Rectal smooth muscle tissue (tissue), 1 donor: ENCODE results near the gene PSTPIP1.

Experiments
- H3K27ac ChIP-seq: one replicate; pipeline ENCODE4 v1.7.0; 2013; ENCODE audit warnings: low read depth, low read length, inconsistent platforms
- H3K27me3 ChIP-seq: one replicate; pipeline ENCODE4 v1.7.0; 2013; ENCODE audit warnings: low read length; ENCODE audit not compliant: control insufficient read depth, insufficient read depth
- H3K36me3 ChIP-seq: one replicate; pipeline ENCODE4 v1.7.0; 2013; ENCODE audit warnings: low read length; ENCODE audit not compliant: control insufficient read depth, insufficient read depth
- H3K4me1 ChIP-seq: one replicate; pipeline ENCODE4 v1.7.0; 2013; ENCODE audit warnings: low read length; ENCODE audit not compliant: control insufficient read depth, insufficient read depth
- H3K4me3 ChIP-seq: one replicate; pipeline ENCODE4 v1.7.0; 2013; ENCODE audit warnings: low read length
- H3K9ac ChIP-seq: one replicate; pipeline ENCODE4 v1.7.0; 2013; ENCODE audit warnings: low read length

The PSTPIP1 gene

GRCh38 chr15:76968306-76968705 is 26.6 kb upstream of the PSTPIP1 start:
- no peak overlapping the region for H3K27ac ChIP-seq
- no peaks in the 10 kb centered on the region for H3K27me3 ChIP-seq
- H3K36me3 ChIP-seq = no peaks in the 10 kb centered on the region
- no peak overlapping the region for H3K9ac ChIP-seq
- peaks cover 3% of the 10 kb centered on the region for H3K4me1 ChIP-seq
- H3K4me3 ChIP-seq = no peak overlapping the region

DNA sequence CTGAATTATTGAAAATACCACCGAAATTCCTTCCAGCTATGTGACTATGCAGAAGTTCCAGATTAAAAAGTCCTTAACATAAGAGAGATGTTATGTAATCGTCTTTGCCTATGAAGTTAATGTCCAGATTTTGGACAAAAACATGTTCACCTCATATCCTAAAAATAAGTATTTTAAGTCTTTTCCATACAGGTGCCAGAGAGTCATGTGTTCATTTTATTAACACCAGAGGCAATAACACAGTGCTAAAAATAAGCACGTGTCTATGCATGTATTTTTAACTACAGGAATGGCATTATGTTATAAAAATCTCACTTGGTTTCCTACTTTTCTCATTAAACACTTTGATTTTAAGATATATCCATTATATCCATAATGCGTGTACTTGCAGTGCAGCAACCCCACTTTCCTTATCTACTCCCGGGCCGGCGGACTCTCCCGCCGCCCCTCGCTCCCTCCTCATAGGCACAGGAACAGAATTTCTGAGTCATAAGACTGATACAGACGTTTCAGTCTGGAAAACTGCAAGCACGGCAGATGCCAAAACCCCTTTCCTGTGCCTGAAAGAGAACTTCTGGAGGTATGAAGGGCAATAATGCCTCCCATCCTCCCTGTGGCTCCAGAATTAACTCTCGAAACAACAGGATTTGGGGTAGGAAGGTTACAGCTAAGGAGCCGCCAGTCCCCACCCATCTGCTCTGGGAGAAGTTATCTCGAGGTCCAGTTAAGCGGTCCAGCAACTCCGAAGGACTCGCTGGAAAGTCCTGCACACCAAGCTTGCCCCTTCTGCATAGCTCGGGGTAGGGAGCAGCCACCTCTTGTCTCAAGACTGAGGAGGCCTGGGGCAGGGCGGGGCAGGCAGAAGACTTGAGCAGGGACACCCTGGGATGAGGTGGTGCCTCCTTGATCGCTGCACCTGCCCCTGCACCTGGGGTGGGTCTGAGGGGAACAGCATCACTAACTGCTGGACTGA is 22.3 kb upstream of the PSTPIP1 start:
- no peak overlapping the region for H3K4me3 ChIP-seq
- H3K9ac ChIP-seq = no peak overlapping the region
- H3K27ac ChIP-seq = peak overlapping the region; percentile 33
- no peaks in the 10 kb centered on the region for H3K27me3 ChIP-seq
- H3K4me1 ChIP-seq = no peaks in the 10 kb centered on the region
- H3K36me3 ChIP-seq = no peaks in the 10 kb centered on the region

- no peak overlapping the region for H3K4me3 ChIP-seq
- H3K36me3 ChIP-seq = no peaks in the 10 kb centered on the region
- H3K4me1 ChIP-seq = no peaks in the 10 kb centered on the region
- H3K9ac ChIP-seq = no peak overlapping the region
- H3K27me3 ChIP-seq = no peaks in the 10 kb centered on the region
- H3K27ac ChIP-seq = no peak overlapping the region
These were observed 21.6 kb upstream of the PSTPIP1 start for GRCh38 chr15:76973362-76973743.

GRCh38 chr15:76973906-76974305 is 21.0 kb upstream of the PSTPIP1 start:
- H3K4me3 ChIP-seq = no peak overlapping the region
- no peak overlapping the region for H3K27ac ChIP-seq
- H3K36me3 ChIP-seq = no peaks in the 10 kb centered on the region
- H3K27me3 ChIP-seq = no peaks in the 10 kb centered on the region
- no peak overlapping the region for H3K9ac ChIP-seq
- H3K4me1 ChIP-seq = no peaks in the 10 kb centered on the region

DNA sequence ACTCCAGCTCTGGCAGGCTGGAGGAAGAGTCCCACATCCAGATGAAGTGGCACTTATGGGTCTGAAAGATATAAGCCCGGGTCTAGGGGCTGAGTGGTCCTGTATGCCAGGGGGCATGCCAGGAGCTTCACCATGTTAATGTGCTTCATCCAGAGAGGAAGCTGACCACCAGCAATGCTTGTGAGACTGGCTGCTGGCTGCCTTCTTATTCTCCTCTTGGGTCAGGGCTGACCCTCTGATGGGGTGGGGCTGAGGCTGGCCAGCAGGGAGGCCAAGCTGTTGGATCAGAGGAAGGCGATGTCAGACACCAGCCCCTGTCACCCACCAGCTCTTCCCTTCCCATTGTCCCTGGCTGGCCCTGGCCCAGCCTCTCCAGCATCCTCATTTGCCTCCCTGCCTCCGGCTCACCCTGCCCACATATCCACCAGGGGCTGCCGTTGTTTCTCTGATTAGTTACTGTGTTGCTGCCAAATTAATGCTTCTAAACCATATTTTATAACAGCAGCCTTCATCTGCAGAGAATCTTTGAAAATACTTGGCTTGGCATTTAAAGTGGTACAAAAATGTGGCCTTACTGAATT is 20.4 kb upstream of the PSTPIP1 start:
- no peak overlapping the region for H3K27ac ChIP-seq
- no peak overlapping the region for H3K9ac ChIP-seq
- no peaks in the 10 kb centered on the region for H3K36me3 ChIP-seq
- no peaks in the 10 kb centered on the region for H3K27me3 ChIP-seq
- H3K4me3 ChIP-seq = no peak overlapping the region
- no peaks in the 10 kb centered on the region for H3K4me1 ChIP-seq

DNA sequence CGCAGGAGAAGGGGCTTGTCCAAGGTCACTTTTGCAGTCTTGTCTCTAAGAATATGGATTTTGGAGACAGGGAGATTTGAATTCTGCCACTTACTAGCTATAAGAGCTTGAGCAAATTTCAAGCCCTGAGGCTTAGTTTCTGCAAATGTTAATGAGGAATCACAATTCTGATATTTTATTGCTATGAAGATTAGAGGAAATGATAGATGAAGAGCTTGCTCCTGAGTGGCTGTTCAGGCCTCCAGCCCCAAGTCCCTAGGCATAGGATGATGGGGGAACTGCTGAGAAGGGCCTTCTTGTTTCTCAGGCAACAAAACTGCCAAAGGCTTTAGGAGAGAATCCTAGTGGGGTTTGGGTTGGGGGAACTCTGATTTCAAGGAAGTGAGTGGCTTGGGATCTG is 18.8 kb upstream of the PSTPIP1 start:
- no peak overlapping the region for H3K9ac ChIP-seq
- H3K36me3 ChIP-seq = no peaks in the 10 kb centered on the region
- no peaks in the 10 kb centered on the region for H3K27me3 ChIP-seq
- no peak overlapping the region for H3K27ac ChIP-seq
- no peaks in the 10 kb centered on the region for H3K4me1 ChIP-seq
- no peak overlapping the region for H3K4me3 ChIP-seq

GRCh38 chr15:76976572-76977270 is 18.2 kb upstream of the PSTPIP1 start:
- no peak overlapping the region for H3K27ac ChIP-seq
- no peak overlapping the region for H3K4me3 ChIP-seq
- no peaks in the 10 kb centered on the region for H3K4me1 ChIP-seq
- no peak overlapping the region for H3K9ac ChIP-seq
- no peaks in the 10 kb centered on the region for H3K27me3 ChIP-seq
- no peaks in the 10 kb centered on the region for H3K36me3 ChIP-seq

- no peak overlapping the region for H3K27ac ChIP-seq
- no peak overlapping the region for H3K4me3 ChIP-seq
These were observed 16.2 kb upstream of the PSTPIP1 start for GRCh38 chr15:76978522-76979330.

DNA sequence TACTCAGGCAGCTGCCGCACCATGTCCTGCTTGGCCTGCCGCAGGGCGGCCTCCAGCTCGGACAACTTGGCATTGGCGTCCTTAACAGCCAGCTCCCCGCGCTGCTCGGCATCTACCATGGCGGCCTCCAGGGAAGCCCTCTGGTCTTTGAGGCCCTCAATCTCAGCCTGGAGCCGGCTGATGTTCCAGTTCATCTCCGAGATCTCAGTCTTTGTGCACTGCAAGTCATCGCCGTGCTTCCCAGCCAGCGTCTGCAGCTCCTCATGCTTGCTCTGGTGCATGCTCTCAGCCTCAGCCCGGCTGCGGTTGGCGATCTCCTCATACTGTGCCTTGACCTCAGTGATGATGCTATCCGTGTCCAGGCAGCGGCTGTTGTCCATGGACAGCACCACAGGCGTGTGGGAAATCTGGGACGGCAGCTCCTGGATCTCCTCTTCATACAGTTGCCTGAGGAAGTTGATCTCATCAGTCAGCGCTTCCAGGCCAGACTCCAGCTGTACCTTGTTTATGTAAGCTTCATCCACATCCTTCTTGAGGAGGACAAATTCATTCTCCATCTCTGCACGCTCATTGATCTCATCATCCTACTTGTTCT is 15.5 kb upstream of the PSTPIP1 start:
- Histone ChIP-seq H3K27ac (no peak overlapping the region), H3K36me3 (no peaks in the 10 kb centered on the region), H3K27me3 (no peaks in the 10 kb centered on the region), H3K9ac (no peak overlapping the region), H3K4me1 (no peaks in the 10 kb centered on the region), H3K4me3 (no peak overlapping the region)

More at GRCh38 chr15:76978522-76979330, 16.2 kb upstream of the PSTPIP1 start:
- H3K4me1 ChIP-seq = no peaks in the 10 kb centered on the region
- no peaks in the 10 kb centered on the region for H3K27me3 ChIP-seq
- no peaks in the 10 kb centered on the region for H3K36me3 ChIP-seq
- no peak overlapping the region for H3K9ac ChIP-seq

DNA sequence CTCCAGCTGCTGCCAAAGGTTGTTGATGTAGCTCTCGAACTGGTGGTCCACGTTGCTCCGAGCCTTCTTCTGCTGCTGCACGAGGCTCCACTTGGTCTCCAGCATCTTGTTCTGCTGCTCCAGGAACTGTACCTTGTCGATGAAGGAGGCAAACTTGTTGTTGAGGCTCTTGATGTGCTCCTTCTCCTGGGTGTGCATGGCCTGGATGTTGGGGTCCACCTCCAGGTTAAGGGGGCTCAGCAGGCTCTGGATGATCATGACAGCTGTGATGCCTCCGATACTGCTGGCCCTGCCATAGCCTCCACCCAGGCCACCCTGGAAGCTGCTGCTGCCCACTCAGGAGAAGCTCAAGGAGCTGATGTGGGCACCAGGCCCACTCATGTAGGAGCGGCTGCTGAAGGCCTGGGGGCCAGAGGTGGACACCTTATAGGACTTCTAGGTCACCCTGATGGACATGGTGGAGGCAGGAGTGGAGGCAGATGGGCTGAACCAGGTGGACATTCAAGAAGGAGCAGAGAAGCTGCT is 14.9 kb upstream of the PSTPIP1 start:
- Histone ChIP-seq H3K27ac (no peak overlapping the region), H3K4me1 (no peaks in the 10 kb centered on the region), H3K9ac (no peak overlapping the region), H3K4me3 (no peak overlapping the region), H3K36me3 (no peaks in the 10 kb centered on the region), H3K27me3 (no peaks in the 10 kb centered on the region)

DNA sequence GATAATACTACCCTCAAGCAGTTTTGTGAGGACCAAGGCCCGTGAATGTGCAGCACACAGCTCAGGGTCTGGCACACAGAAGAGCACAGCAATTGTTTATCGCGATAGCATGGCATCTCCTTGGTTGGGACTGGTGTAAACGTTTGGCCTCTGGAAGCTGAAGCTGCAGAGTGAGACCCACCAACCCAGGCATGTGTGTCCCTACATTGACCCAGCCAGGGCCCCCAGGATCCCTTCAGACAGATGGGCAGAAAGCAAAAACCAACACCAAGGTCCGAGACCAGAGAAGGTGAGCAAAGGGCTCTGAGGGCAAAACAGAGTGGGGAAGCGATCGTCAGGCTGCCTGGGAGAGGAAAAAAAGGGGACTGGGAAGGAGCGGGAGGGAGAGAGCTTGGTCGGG is 12.6 kb upstream of the PSTPIP1 start:
- no peak overlapping the region for H3K9ac ChIP-seq
- no peaks in the 10 kb centered on the region for H3K4me1 ChIP-seq
- no peak overlapping the region for H3K27ac ChIP-seq
- H3K36me3 ChIP-seq = no peaks in the 10 kb centered on the region
- no peak overlapping the region for H3K4me3 ChIP-seq
- H3K27me3 ChIP-seq = no peaks in the 10 kb centered on the region
